Epithelial cell of esophagus (primary cell): ENCODE data around the gene SETD4.

ENCODE experiments used
- DNase-seq: peaks from one replicate; pipeline ENCODE4 v3.0.0; 2010; ENCODE audit warnings: low read depth
- H3K4me3 ChIP-seq: 2 replicates; pipeline ENCODE4 v1.5.1; 2011; ENCODE audit warnings: mild to moderate bottlenecking, low read length, control low read depth
- CTCF ChIP-seq: IDR thresholded peaks from 2 replicates; pipeline ENCODE4 v1.5.1; 2011; ENCODE audit warnings: low read depth, mild to moderate bottlenecking, low read length, control low read depth, inconsistent platforms; ENCODE audit not compliant: insufficient read depth; ENCODE audit errors: missing control alignments

SETD4 gene

GRCh38 chr21:36024782-36025181 lies 35.5 kb downstream of the SETD4 start:
- no peak for DNase-seq
- H3K4me3 ChIP-seq = no peak overlapping the region
- no peak for TF ChIP-seq CTCF

- H3K4me3 ChIP-seq = no peak overlapping the region
- no peak for TF ChIP-seq CTCF
- peak; percentile 6 for DNase-seq
Observed at GRCh38 chr21:36023092-36023480, 37.2 kb downstream of the SETD4 start.

- no peak overlapping the region for H3K4me3 ChIP-seq
- DNase-seq = no peak
- no peak for TF ChIP-seq CTCF
Observed at GRCh38 chr21:36022427-36023091, 37.8 kb downstream of the SETD4 start.

- TF ChIP-seq CTCF = no peak
- DNase-seq = no peak
- H3K4me3 ChIP-seq = no peak overlapping the region
Observed at GRCh38 chr21:36021251-36021837, 39.0 kb downstream of the SETD4 start.

- DNase-seq = no peak
- no peak overlapping the region for H3K4me3 ChIP-seq
- TF ChIP-seq CTCF = no peak
Observed at GRCh38 chr21:36015045-36015444, 45.3 kb downstream of the SETD4 start.

- DNase-seq = no peak
- no peak for TF ChIP-seq CTCF
- H3K4me3 ChIP-seq = no peak overlapping the region
Observed at GRCh38 chr21:36010801-36011200, 49.5 kb downstream of the SETD4 start.

- DNase-seq = no peak
- no peak for TF ChIP-seq CTCF
- H3K4me3 ChIP-seq = no peak overlapping the region
Observed at GRCh38 chr21:36008505-36008904, 51.8 kb downstream of the SETD4 start.
